Esophagus muscularis mucosa (tissue), 3 donors: ENCODE results near the gene ACOT12.

Experiments
- CTCF ChIP-seq, 3 experiments: fragments of 200-600 bp in 2 of 3; fragments of 450-650 bp in 1 of 3; sonication (generic) in 2 of 3; IDR thresholded peaks; one replicate each; pipeline ENCODE4 v1.5.1; 2017 to 2019; ENCODE audit warnings: antibody characterized with exemption in 3 of 3, mild to moderate bottlenecking in 2 of 3, moderate library complexity in 1 of 3
- EP300 ChIP-seq: sonication (generic); formaldehyde crosslinking; IDR thresholded peaks from one replicate; pipeline ENCODE4 v1.6.1; 2017; ENCODE audit warnings: antibody characterized with exemption

- TF ChIP-seq CTCF (IDR thresholded peaks at IDR 0.05) (no peak), EP300 (no peak)
Observed at GRCh38 chr5:81313278-81313677, 80.7 kb downstream of the ACOT12 start.
